GM10266 (cell line): ENCODE results near the gene ZNF48.

ENCODE experiments used
- DNase-seq: peaks from one replicate; pipeline ENCODE4 v3.0.0; 2012; ENCODE audit errors: extremely low spot score
- CTCF ChIP-seq: IDR thresholded peaks from 2 replicates; pipeline ENCODE4 v1.5.1; 2012; ENCODE audit warnings: mild to moderate bottlenecking, low read depth; ENCODE audit not compliant: control insufficient read depth, insufficient read depth; ENCODE audit errors: missing control alignments

The ZNF48 gene

GRCh38 chr16:30379158-30379783 is 15.9 kb upstream of the ZNF48 start:
- DNase-seq, result no peak
- TF ChIP-seq CTCF, result no peak

- no peak for DNase-seq
- no peak for TF ChIP-seq CTCF
These were observed 15.0 kb upstream of the ZNF48 start for GRCh38 chr16:30380072-30380802.

GRCh38 chr16:30380803-30381208 is 14.4 kb upstream of the ZNF48 start:
- TF ChIP-seq CTCF, result no peak

GRCh38 chr16:30381291-30382041 is 13.8 kb upstream of the ZNF48 start:
- no peak for TF ChIP-seq CTCF
- no peak for DNase-seq

More at GRCh38 chr16:30380803-30381208, 14.4 kb upstream of the ZNF48 start:
- DNase-seq, result no peak

GRCh38 chr16:30382111-30382881 is 12.9 kb upstream of the ZNF48 start, which contains the start of gene SEPTIN1:
TSS of gene SEPTIN1 (minus strand) at chr16:30382561. CDS start at chr16:30382542, 19 bp downstream.
- DNase-seq, result peak; percentile 72
- TF ChIP-seq CTCF, result no peak

- no peak for DNase-seq
- no peak for TF ChIP-seq CTCF
These were observed 11.7 kb upstream of the ZNF48 start for GRCh38 chr16:30383521-30383920.
